A673 (cell line): ENCODE measurements around the gene ELK3. TPM values are rescaled to one million over a fixed set of nuclear protein-coding genes. Genes with fewer than 3 reads are reported as not detected.

Source experiments
- BruUV-seq: library from RNA; stranded (reverse); fragments of 400-500 nt; replicated peaks from 2 replicates; lab custom pipeline; 2021; lab: Mats Ljungman, UMichigan
- CTCF ChIA-PET: fragments of 300-600 bp; sonication (Branson Sonifier 250); formaldehyde crosslinking; loops from one replicate; lab custom pipeline; 2022; ENCODE audit warnings: antibody characterized with exemption; lab: Charles Lee
- POLR2A ChIA-PET: fragments of 300-600 bp; sonication (Branson Sonifier 250); formaldehyde crosslinking; loops from one replicate; lab custom pipeline; 2022; ENCODE audit warnings: antibody characterized with exemption; ENCODE audit not compliant: low non-redundant PET; lab: Charles Lee
- DNase-seq: peaks from one replicate; pipeline ENCODE4 v3.0.0-alpha.2; 2015; ENCODE audit warnings: low spot score
- H3K27ac ChIP-seq: fragments of 200-600 bp; sonication (generic); 2 replicates; pipeline ENCODE4 v1.5.1; 2016; ENCODE audit warnings: mixed run types, low read depth, mild to moderate bottlenecking, mixed read lengths, antibody characterized with exemption, low read length; ENCODE audit not compliant: poor library complexity, severe bottlenecking
- H3K27me3 ChIP-seq: fragments of 200-600 bp; sonication (generic); replicated peaks from 2 replicates; pipeline ENCODE4 v1.6.1; 2017; ENCODE audit warnings: mixed run types, low read depth, mild to moderate bottlenecking, mixed read lengths, antibody characterized with exemption, low read length; ENCODE audit not compliant: insufficient read depth, poor library complexity
- H3K36me3 ChIP-seq: fragments of 200-600 bp; sonication (generic); 2 replicates; pipeline ENCODE4 v1.6.1; 2016; ENCODE audit warnings: mixed run types, mild to moderate bottlenecking, mixed read lengths, antibody characterized with exemption, low read length; ENCODE audit not compliant: insufficient read depth, poor library complexity, severe bottlenecking
- H3K4me1 ChIP-seq: fragments of 200-600 bp; sonication (generic); 2 replicates; pipeline ENCODE4 v1.6.1; 2017; ENCODE audit warnings: mixed run types, mild to moderate bottlenecking, mixed read lengths, antibody characterized with exemption, low read length; ENCODE audit not compliant: insufficient read depth, poor library complexity, severe bottlenecking
- H3K4me3 ChIP-seq: fragments of 200-600 bp; sonication (generic); 2 replicates; pipeline ENCODE4 v1.5.1; 2016; ENCODE audit warnings: low read depth, mixed run types, mild to moderate bottlenecking, mixed read lengths, low read length; ENCODE audit not compliant: poor library complexity, severe bottlenecking
- H3K9me3 ChIP-seq: fragments of 200-600 bp; sonication (generic); 2 replicates; pipeline ENCODE4 v1.6.1; 2016; ENCODE audit warnings: mixed run types, low read depth, mild to moderate bottlenecking, mixed read lengths, antibody characterized with exemption, low read length; ENCODE audit not compliant: poor library complexity, severe bottlenecking
- EZH2 ChIP-seq: fragments of 200-600 bp; sonication (generic); IDR thresholded peaks from 2 replicates; pipeline ENCODE4 v1.6.1; 2017; ENCODE audit warnings: borderline replicate concordance, low read depth, mild to moderate bottlenecking, mixed read lengths, antibody characterized with exemption, low read length; ENCODE audit not compliant: poor library complexity, severe bottlenecking
- intact Hi-C: fragments of 100-400 bp; cut with micrococcal nuclease; formaldehyde crosslinking; loops from one replicate; pipeline ENCODE4 v1.10.0; 2022; ENCODE audit not compliant: unreplicated experiment
- total RNA-seq: library from RNA; stranded (reverse); gene quantifications from 2 replicates; pipeline ENCODE4 v1.2.3, GENCODE V29; 2021
- TF ChIP-seq, protein P1 (sequence below): fragments of 300-800, 200-600 bp; sonication (generic); conservative IDR thresholded peaks from 2 replicates; pipeline ENCODE4 v1.5.1; 2017; ENCODE audit warnings: low read depth, mild to moderate bottlenecking, antibody characterized with exemption, low read length, moderate library complexity, mixed read lengths

The ELK3 gene
- total RNA-seq, 1 experiment from 2014 or later: 62.1 TPM

GRCh38 chr12:96249196-96250118 lies 55.3 kb downstream of the ELK3 start:
- intact Hi-C loops: loop anchor here (10.0 kb wide), 1 partner anchor 145 kb away; no protein-coding TSS in a partner anchor
- no TSS peak for BruUV-seq
- H3K9me3 ChIP-seq: no peaks in the 10 kb centered on the region
- H3K4me3 ChIP-seq: no peak overlapping the region
- ChIA-PET POLR2A (no interaction called here), CTCF (no interaction called here)
- H3K36me3 ChIP-seq: peaks cover 29% of the 10 kb centered on the region
- H3K4me1 ChIP-seq: no peaks in the 10 kb centered on the region
- no peak overlapping the region for H3K27ac ChIP-seq
- DNase-seq: no peak
- TF ChIP-seq, protein P1, sequence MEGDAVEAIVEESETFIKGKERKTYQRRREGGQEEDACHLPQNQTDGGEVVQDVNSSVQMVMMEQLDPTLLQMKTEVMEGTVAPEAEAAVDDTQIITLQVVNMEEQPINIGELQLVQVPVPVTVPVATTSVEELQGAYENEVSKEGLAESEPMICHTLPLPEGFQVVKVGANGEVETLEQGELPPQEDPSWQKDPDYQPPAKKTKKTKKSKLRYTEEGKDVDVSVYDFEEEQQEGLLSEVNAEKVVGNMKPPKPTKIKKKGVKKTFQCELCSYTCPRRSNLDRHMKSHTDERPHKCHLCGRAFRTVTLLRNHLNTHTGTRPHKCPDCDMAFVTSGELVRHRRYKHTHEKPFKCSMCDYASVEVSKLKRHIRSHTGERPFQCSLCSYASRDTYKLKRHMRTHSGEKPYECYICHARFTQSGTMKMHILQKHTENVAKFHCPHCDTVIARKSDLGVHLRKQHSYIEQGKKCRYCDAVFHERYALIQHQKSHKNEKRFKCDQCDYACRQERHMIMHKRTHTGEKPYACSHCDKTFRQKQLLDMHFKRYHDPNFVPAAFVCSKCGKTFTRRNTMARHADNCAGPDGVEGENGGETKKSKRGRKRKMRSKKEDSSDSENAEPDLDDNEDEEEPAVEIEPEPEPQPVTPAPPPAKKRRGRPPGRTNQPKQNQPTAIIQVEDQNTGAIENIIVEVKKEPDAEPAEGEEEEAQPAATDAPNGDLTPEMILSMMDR: no peak
- no peak for TF ChIP-seq EZH2
- no peaks in the 10 kb centered on the region for H3K27me3 ChIP-seq

DNA sequence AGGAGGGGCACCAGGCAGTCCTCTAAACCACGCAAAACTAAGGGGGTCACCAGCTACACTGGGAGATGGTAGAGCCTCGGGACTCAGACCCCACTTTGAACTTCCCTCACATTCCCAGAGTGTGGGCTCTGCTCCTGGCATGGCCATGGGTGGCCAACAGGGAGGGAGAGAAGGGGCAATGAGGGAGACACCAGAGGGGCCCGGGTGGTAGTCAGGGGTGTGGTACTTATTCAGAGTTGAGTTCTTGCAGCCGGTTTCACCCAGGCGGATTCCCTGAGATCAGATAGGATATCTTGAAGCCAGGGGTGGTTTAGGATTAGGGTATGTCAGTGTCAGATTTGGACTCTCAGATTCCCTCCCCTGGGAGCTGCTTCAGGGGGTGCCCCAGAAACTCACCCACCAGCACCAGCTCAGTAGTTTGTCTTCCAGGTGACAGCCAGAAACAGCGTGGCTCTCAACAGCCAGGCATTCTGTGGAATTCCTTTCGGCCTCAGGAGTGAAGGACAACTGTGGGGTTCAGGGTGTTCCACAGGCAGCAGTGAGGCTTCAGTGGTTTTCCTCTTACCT lies 56.0 kb downstream of the ELK3 start:
- no TSS peak for BruUV-seq
- POLR2A ChIA-PET: no interaction called here

GRCh38 chr12:96255077-96255476 lies 60.9 kb downstream of the ELK3 start:
- ChIA-PET CTCF (no interaction called here), POLR2A (no interaction called here)
- Histone ChIP-seq H3K27ac (no peak overlapping the region), H3K27me3 (no peaks in the 10 kb centered on the region), H3K4me1 (peaks cover 32% of the 10 kb centered on the region), H3K36me3 (peaks cover 13% of the 10 kb centered on the region), H3K4me3 (no peak overlapping the region), H3K9me3 (no peaks in the 10 kb centered on the region)
- TF ChIP-seq, protein P1: no peak
- no peak for TF ChIP-seq EZH2
- intact Hi-C loops: loop anchor here (10.0 kb wide), 1 partner anchor 140 kb away; no protein-coding TSS in a partner anchor
- BruUV-seq: no TSS peak
- no peak for DNase-seq

More for the DNA sequence above, 56.0 kb downstream of the ELK3 start:
- TF ChIP-seq, protein P1: no peak
- no peak for TF ChIP-seq EZH2
- no peak for DNase-seq
- CTCF ChIA-PET: no interaction called here
- Histone ChIP-seq H3K9me3 (no peaks in the 10 kb centered on the region), H3K27ac (no peak overlapping the region), H3K36me3 (peaks cover 29% of the 10 kb centered on the region), H3K27me3 (no peaks in the 10 kb centered on the region), H3K4me1 (no peaks in the 10 kb centered on the region), H3K4me3 (no peak overlapping the region)
- intact Hi-C loops: loop anchor here (10.0 kb wide), 1 partner anchor 145 kb away; no protein-coding TSS in a partner anchor
